Measurements from ENCODE around the gene C22orf42.
"Not testable (repeated sequence)": the region's sequence is repeated elsewhere in the genome, so short reads cannot be mapped to it uniquely, and the experiment has no call there.

The C22orf42 gene, protein sequence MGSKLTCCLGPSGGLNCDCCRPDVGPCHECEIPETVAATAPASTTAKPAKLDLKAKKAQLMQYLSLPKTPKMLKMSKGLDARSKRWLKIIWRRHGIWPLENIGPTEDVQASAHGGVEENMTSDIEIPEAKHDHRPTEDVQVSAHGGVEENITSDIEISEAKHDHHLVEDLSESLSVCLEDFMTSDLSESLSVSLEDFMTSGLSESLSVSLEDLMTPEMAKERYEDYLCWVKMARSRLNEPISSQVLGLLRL

DNA sequence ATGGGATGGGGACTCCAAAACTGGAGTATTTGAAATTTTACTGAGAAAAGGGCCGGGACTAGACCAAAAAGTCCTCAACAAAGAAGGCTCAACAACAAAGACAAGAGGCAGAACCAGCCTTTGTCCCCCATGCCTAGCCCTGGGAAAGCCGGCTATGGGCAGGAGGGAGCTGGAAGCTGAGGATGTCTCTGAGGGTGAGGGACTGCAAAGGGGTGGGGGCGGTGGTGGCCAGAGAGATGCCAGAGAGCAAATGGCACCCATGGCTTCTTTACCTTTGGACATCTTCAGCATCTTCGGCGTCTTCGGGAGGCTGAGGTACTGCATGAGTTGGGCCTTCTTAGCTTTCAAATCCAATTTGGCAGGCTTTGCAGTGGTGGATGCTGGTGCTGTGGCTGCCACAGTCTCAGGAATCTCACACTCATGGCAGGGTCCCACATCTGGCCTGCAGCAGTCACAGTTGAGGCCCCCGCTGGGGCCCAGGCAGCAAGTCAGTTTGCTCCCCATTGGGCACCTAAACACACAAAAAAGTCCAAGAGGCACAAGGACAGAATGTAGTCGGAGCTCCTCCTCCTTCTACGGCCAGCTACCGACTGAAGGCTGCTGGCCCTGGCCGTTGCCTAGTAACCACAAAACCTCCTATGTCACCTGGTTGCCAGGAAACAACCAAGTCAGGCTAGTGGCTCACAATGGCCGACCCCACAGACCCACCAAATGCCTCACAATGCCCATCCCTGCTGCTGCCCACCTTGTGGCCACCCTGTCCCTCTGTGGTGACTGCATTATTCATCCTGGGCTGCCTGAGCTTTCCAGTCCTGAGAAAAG, at the start of gene C22orf42:
Gene C22orf42 (minus strand): TSS at position 592 of the 822 bp plus-strand sequence. CDS start 88 bp downstream, at position 504.
- DNase-seq (ENCODE audit: low read depth, low spot score), result no peak

DNA sequence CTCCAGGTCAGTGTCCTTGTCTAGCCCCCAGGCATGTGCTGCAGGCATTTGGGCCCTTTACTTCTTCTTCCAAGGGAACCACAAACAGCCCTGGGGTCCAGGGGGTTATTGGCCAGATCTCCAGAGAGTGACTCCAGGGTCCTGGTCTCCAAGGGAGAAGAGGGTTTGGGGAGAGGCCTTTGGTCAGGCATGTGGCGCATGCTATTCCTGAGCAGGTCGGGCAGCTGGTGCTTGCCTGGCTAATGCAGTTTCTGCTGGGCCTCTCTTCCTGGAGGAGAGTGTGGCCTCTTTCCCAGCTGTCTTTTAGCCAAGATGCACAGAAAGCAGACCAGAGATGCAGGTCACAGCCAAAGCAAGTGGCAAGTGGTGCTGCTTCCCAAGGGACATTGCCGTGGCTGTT, 49.6 kb upstream of the C22orf42 start:
- no peak for DNase-seq (ENCODE audit: low read depth, low spot score)

DNA sequence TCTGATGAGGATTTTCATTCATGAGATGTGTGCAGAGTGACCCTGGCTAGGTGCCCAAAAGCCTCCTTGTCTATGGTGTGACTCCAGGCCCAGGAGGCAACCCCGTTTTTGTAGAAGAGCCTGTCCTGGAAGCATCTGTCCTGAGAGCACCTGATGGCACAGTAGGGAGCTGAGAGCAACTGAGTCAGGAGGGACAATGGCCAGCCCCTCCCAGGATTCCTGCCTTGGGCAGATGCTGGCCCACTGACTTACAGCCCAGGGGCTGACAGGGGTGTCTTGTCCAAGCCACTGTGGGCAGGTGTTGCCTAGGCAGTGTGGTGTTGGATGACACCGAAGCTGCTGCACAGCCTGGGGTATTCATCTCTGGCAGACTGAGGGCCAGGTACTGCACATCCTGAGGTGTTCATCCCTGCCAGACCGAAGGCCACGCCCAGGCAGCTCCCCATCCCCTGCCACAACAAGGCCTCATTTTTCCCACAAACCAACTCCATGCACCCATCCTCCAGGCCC, 48.9 kb upstream of the C22orf42 start:
- DNase-seq (ENCODE audit: low read depth, low spot score), result no peak

DNA sequence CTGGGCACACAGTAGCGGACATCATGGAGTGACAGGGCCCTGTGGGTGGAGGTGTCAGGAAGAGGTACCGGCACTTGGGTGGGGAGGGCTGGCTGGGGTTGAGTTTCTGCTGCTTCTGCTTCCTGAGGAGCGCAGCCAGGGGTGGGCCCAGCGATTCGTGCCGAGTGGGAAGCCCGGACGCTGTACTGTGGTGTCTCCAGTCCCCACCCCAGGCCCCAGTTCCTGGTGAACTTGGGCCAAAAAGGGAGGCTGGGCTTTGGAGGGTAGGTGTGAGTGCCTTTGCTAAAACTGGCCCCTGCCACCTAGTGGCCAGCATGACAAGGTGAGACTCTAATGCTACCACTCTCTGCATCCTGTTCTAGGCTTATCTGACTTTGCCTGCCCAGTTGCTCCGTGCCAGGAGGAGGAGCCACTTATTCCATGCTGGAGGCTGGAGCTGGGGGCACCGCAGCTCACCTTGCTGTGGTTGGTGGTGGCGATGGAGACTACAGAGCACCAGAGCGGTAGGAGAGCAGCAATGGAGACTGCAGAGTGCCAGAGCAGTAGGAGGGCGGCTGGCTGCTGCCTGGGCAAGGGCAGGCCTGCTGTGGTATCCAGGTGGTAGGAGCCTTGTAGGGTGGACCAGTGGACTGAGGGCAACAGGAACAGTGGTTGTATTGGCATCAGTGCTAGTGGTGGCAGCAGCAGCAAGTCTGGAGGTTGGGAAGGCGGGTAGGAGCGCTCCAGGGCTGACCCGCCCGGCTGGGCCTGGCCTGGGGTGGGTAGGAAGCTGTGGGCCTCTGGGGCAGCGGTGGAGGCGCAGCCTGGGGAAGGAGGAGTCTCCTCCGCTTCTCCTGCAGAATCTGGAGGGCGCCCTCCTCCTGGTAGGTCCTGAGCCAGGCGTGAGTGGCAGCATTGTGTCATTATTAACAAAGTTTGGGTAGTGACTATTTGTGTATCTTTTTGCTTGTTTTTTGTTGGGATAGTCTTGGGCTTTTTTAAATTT, 48.0 kb upstream of the C22orf42 start:
- DNase-seq (ENCODE audit: low read depth, low spot score), result peak; percentile 48

DNA sequence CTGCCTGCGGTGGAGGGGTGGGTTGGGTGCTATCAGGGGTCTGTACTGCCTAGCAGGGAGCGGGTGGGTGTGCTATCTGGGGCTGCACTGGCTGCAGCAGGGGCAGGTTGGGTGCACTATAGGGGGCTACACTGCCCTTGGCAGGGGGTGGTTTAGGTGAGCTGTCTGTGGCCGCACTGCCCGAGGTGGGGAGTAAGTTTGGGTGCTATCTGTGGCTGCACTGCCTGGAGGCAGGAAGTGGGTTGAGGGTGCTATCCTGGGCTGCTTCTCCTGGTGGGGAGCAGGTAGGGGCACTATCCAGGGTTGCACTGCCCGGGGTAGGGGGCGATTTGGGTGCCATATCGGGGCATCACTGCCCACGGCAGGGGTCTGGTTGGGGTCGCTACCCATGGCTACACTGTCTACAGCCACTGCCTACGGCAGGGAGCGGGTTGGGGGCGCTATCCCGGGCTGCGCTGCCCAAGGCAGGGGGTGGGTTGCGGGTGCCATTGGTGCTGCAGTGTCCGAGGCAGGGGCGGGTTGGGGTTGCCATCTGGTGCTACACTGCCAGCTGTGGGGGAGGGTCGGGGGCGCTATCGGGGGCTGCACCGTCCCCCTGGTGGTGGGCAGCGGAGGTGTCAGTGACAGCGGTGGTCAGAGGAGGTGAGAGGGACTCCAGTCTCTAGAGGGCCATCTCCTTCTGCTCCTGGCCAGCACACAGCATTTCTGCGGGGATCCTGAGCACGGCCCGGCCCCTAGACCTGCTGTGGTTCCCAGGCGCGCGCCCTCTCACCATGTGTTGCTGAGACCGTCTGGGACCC, 47.1 kb upstream of the C22orf42 start:
- DNase-seq (ENCODE audit: low read depth, low spot score), result peak; percentile 16

DNA sequence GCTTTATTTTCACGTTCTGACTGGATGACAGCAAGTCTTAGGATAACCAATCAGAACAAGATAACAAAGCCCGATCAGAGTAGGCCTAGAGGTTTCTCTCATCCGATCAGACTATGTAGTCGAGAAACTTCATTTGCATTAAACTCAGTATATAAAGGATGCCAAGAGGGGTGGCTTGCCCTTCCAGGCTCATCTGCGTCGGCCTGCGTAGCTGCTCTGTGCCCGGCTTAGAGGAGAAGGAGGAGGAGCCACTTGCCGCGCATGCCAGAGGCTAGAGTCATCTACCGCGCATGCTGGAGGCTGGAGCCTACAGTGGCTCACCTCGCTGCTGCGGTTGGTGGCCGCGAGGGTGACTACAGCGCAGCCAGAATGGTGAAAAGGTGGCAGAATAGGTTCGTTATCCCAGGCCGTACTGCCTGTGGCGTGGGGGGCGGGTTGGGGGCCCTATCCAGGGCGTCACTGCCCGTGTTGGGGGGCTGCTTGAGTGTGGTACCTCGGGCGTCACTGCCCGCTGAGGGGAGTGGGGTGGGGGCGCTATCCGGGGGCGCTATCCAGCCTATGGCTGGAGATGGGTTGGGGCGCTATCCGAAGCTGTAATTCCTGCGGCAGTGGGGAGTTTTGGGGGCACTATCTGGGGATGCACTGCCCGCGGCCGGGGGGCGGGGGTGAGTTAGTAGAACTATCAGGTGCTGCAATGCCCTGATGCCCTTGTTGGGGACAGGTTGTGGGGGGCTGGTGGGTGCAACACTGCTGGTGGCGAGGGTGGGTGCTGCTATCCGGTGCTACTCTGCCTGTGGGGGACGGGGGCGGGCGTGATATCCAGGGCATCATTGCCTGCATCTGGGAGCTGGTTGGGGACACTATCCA, 46.0 kb upstream of the C22orf42 start, which contains the start of gene RFPL2:
Gene RFPL2 (minus strand): TSS at position 218 of the 867 bp plus-strand sequence. CDS start 2,622 bp downstream, outside the sequence.
- DNase-seq (ENCODE audit: low read depth, low spot score), result peak; percentile 73

DNA sequence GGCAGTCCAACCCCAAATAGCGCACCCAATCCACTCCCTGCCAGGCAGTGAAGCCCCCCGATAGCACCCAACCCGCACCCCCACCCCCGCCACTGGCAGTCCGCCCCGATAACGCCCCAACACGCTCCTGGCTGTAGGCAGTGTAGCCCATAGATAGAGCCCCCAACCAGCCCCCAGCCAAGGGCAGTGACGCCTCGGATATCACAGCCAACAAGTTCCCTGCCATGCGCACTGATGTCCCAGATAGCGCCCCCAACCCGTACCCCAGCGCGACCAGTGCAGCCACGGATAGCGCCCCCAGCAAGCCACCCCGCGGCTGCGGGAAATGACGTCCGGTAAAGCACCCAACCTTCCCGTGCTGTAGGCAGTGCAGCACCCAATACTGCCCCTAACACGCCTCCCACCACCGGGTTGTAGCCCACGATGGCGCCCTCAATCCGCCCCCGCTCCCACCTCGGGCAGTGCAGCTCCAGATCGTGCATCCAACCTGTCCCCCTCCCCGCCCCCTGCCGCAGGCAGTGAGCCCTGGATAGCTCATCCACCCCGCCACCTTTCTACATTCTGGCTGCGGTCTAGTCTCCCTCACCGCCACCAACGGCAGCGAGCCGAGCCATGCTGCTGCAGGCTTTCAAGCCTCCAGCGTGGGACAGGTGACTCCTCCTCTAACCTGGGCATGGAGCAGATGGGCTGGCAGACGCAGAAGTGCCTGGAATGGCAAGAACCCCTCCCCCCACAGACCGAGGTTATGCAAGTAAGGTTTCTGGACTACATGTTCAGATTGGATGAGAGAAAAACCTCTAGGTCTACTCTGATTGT, 45.1 kb upstream of the C22orf42 start:
- DNase-seq (ENCODE audit: low read depth, low spot score), result no peak

DNA sequence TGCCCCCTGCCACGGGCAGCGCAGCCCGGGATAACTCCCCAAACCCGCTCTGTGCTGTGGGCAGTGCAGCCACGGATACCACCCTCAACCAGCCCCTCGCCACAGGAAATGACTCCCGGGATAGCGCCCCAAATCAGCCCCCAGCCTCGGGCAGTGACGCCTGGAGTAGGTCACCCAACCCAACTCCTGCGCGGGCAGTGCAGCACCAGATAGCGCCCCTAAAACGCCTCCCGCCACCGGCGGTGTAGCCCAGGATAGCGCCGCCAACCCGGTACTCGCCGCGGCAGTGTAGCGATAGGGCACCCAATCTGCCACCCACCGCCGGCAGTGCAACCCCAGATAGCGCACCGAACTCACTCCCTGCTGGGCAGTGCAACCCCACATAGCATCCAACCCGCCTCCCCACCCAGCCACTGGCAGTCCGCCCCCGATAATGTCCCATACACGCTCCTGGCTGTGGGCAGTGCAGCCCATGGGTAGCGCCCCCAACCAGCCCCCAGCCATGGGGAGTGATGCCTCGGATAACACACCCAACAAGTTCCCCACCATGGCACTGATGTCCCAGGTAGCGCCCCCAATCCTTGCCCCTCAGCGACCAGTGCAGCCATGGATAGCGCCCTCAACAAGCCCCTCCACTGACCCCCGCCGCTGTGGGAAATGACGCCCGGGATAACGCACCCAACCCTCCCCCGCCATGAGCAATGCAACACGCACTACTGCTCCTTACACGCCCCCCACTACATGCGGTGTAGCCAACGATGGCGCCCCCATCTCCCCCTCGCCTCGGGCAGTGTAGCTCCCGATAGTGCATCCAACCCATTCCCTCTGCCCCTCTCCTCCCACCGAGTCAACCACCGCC, 44.3 kb upstream of the C22orf42 start:
- no peak for DNase-seq (ENCODE audit: low read depth, low spot score)

DNA sequence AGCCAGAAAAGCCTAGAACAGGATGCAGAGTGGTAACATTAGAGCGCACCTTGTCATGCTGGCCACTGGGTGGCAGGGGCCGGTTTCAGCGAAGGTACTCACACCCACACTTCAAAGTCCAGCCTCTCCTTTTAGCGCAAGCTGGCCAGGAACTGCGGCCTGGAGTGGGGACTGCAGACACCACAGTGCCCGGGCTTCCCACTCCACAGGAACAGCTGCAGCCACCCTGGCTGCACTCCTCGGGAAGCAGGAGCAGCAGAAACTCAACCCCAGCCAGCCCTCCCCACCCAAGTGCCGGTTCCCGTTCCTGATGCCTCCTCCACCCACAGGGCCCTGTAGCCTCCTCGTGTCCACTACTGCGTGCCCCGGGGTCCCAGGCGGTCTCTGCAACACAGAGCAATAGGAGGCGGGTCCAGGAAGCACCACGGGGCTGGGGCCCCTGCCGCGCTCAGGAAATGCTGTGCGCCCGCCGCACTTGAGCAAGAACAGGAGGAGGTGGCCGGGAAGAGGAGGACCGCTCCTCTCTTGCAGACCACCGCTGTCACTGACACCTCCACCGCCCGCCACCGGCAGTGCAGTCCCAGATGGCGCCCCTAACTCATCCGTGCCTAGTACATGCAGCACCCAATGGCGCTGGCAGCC, 43.6 kb upstream of the C22orf42 start:
- DNase-seq (ENCODE audit: low read depth, low spot score), result peak; percentile 62

DNA sequence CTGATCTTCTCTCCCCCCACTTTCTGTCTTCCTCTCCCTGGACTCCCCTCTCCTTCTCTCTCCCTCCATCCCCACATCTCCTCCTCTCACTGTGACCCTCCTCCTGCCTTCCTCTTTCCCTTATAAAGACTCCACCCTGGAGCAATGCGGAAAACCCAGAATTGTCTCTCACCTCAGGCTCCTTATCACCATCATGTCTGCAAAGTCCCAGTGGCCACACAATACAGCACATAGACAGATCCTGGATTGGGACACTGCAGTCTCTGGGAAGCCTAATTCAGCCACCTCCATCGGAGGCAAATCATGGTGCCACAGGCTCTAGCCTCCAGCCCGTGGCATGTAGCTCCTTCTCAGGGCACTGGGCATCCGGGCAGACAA, 43.0 kb upstream of the C22orf42 start:
- DNase-seq (ENCODE audit: low read depth, low spot score), result no peak

DNA sequence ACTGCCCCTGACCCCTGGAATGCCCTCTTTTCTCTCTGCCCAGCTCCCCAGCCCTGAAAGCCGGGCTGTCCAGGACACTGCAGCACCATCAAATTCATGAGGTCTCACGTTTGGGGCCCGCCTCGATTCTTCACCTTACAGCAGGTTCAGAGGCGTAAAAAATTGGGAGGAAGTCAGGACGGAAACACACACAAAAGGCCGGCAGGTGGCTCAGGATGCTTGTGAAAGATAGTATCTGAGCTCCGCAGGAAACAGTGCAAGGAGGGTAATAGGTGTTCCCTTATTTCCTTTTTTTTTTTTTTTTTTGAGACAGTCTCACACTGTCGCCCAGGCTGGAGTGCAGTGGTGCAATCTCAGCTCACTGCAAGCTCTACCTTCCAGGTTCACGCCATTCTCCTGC, 41.6 kb upstream of the C22orf42 start:
- DNase-seq (ENCODE audit: low read depth, low spot score), result no peak

DNA sequence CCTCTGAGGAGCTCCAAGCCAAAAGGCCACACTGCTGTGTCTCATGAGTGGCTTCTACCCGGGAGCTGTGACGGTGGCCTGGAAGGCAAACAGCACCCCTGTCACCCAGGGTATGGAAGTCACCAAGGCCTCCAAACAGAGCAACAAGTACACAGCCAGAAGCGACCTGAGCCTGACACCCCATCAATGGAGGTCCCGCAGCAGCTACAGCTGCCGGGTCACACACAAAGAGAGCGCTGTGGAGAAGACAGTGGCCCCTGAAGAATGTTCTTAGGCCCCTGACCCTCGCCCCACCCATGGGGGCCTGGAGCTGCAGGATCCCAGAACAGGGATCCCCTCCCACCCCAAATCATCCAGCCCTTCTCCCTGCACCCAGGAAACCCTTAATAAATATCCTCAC, 40.9 kb upstream of the C22orf42 start:
- DNase-seq (ENCODE audit: low read depth, low spot score), result no peak

DNA sequence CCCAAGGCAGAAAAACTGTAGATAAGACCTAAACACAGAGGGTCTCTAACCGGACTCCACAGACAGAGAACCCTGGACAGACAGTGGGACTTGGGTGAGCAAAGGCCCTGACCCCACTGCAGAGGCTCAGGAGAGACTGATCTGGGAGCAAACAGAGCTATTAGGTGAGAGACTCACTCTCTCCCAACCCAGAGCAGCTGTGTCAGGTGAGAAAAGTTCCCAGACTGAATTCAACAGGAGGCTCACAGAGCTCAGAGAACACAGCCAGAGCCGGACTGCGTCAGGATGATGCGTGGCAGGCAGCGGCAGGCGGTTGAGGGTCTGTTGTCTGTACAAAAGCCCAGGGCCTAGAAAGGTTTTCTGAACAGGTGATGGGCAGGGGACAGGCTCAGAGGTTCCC, 40.2 kb upstream of the C22orf42 start:
- no peak for DNase-seq (ENCODE audit: low read depth, low spot score)

DNA sequence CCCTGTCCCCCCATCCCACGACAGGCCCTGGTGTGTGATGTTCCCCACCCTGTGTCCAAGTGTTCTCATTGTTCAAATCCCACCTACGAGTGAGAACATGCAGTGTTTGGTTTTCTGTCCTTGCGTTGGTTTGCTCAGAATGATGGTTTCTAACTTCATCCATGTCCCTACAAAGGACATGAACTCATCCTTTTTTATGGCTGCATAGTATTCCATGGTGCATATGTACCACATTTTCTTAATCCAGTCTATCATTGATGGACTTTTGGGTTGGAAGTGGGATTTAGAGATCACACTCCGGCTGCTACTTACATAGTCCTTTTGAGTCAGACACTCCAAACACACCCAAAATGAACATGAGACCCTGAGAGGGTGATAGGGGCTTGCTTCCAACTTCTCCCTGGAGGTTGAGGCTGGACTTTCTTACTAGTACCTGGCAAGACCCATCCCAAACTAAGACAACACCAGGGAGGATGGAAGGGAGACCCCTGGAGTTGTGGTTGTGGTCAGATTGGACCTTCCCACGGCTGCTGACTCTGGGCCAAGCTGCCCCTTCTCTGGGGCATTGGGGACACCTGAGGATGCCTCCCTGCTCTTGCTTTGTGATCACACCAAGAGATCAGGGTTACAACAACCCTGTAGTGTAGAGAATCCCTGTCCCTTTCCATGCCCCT, 38.6 kb upstream of the C22orf42 start:
- DNase-seq (ENCODE audit: low read depth, low spot score), result not testable (repeated sequence)

DNA sequence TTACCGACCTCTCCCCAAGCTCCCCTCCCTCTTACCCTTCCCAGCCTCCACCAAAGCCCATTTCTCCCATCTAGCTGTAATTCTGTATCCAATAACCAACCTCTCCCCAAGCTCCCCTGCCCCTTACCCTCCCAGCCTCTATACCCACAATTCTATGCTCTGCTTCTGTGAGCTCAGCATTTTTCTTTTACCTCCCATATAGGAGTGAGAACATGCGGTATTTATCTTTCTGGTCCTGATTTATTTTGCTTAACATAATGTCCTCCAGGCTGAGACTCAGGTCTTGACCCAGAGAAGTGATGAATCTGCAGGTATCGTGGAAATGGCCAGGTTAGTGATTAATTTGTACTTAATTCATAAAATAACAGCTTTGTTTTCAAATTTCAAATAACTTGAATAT, 36.8 kb upstream of the C22orf42 start:
- not testable (repeated sequence) for DNase-seq (ENCODE audit: low read depth, low spot score)

DNA sequence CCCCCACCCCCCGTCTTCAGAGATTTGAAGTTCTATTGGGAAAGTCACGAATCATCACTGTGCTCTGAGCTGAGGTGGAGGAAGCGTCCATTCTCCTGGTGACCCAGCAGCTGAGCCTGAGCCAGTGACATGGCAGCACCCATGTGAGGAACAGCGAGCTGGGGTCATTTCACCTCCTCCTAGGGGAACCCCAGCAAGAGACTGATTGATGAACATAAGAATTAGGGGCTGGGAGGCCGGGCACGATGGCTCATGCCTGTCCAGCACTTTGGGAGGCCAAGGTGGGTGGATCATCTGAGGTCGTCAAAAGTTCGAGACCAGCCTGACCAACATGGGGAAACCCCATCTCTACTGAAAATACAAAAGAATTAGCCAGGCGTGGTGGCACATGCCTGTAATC, 34.2 kb upstream of the C22orf42 start:
- DNase-seq (ENCODE audit: low read depth, low spot score), result not testable (repeated sequence)

DNA sequence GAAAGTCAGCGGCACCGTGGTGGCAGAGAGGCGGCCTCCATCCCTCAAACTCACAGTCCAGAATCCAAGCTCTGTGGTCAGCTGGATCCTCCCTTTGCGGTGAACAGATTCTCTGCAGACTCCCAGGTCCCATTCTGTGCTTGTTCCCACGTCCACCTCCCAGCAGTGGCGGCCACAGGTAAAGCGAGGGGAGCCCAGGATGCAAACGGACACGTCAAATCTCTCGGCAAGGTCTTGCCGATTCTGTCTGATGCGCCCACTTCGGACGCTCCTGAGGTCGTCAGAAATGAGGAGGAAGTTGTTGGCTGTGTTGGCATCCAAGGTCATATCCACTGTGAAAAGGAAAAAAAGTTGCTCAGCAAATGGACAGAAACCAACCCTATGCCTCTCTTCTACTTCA, 31.9 kb upstream of the C22orf42 start:
- not testable (repeated sequence) for DNase-seq (ENCODE audit: low read depth, low spot score)

Measured in ELF-1 (cell line).